Breast epithelium (tissue), 4 donors: ENCODE results near the gene YJEFN3. TPM values are rescaled to one million over a fixed set of nuclear protein-coding genes. Genes with fewer than 3 reads are reported as not detected.
A peak's percentile ranks its signal among the peaks of the same experiment; 100 is the strongest.

Experiments
- DNase-seq, 2 donors: peaks; one replicate each; pipeline ENCODE4 v3.0.0-alpha.2; 2019; ENCODE audit warnings: low spot score in 2 of 2
- H3K27ac ChIP-seq, 2 donors: fragments of 200-600 bp; sonication (generic) in 1 of 2; one replicate each; pipeline ENCODE4 v1.5.1; 2016 to 2019; ENCODE audit warnings: mild to moderate bottlenecking in 1 of 2
- H3K27me3 ChIP-seq, 2 donors: fragments of 200-600 bp; sonication (generic) in 1 of 2; one replicate each; pipeline versions ENCODE4 v1.5.1 to v1.6.0; 2017 to 2019; ENCODE audit warnings: control low read depth in 1 of 2, mild to moderate bottlenecking in 1 of 2
- H3K36me3 ChIP-seq: fragments of 200-600 bp; one replicate; pipeline ENCODE4 v1.5.1; 2019
- H3K4me1 ChIP-seq, 2 donors: fragments of 200-600 bp; sonication (generic); one replicate each; pipeline ENCODE4 v1.5.1; 2016 to 2019; ENCODE audit warnings: control low read depth in 1 of 2
- H3K4me3 ChIP-seq, 3 donors: fragments of 200-600 bp; sonication (generic); 1 replicate in 2 of 3; 2 replicates in 1 of 3; pipeline ENCODE4 v1.5.1; 2016 to 2019; ENCODE audit warnings: mild to moderate bottlenecking in 3 of 3, moderate library complexity in 2 of 3
- H3K9me3 ChIP-seq, 2 donors: fragments of 200-600 bp; sonication (generic) in 1 of 2; one replicate each; pipeline ENCODE4 v1.5.1; 2016 to 2019; ENCODE audit warnings: control low read depth in 1 of 2
- CTCF ChIP-seq, 3 donors: fragments of 450-650 bp; IDR thresholded peaks; one replicate each; pipeline ENCODE4 v1.5.1; 2016 to 2017; ENCODE audit warnings: antibody characterized with exemption in 3 of 3, mild to moderate bottlenecking in 3 of 3, moderate library complexity in 3 of 3
- POLR2A ChIP-seq: fragments of 450-650 bp; IDR thresholded peaks from one replicate; pipeline ENCODE4 v1.6.1; 2016; ENCODE audit warnings: antibody characterized with exemption, mild to moderate bottlenecking, moderate library complexity
- POLR2AphosphoS5 ChIP-seq, 3 donors: sonication (generic); formaldehyde crosslinking; IDR thresholded peaks; one replicate each; pipeline ENCODE4 v1.6.1; 2017; ENCODE audit warnings: antibody characterized with exemption in 3 of 3
- intact Hi-C: fragments of 100-400 bp; cut with DNase I; formaldehyde crosslinking; loops from one replicate; pipeline ENCODE4 v1.15.1; 2023; ENCODE audit warnings: low total_unique reads
- total RNA-seq, 3 donors: library from RNA; depleted of rRNA; stranded (reverse); fragments of >200 nt; gene quantifications; one replicate each; pipeline ENCODE4 v1.1.0, GENCODE V29; 2016

The YJEFN3 gene
- total RNA-seq, 3 donors from 2014 or later, result 0.88 to 2.0 (median 1.3) TPM

- Histone ChIP-seq H3K4me1 (peaks cover 0 to 7% of the 10 kb centered on the region in 2 donors), H3K27ac (no peak overlapping the region), H3K27me3 (no peaks in the 10 kb centered on the region), H3K36me3 (no peaks in the 10 kb centered on the region), H3K4me3 (no peak overlapping the region), H3K9me3 (peaks cover 0 to 5% of the 10 kb centered on the region in 2 donors)
- DNase-seq, result no peak
- TF ChIP-seq POLR2AphosphoS5 (IDR thresholded peaks at IDR 0.05) (no peak), CTCF (IDR thresholded peaks at IDR 0.05) (no peak), POLR2A (no peak)
- intact Hi-C loops, result no loop called here
Measured at GRCh38 chr19:19543101-19543500, 14.4 kb downstream of the YJEFN3 start.

- intact Hi-C loops, result no loop called here
- H3K4me1 ChIP-seq, result peaks cover 0 to 7% of the 10 kb centered on the region in 2 donors
- no peak overlapping the region for H3K4me3 ChIP-seq
- no peaks in the 10 kb centered on the region for H3K27me3 ChIP-seq
- no peaks in the 10 kb centered on the region for H3K36me3 ChIP-seq
- no peak for DNase-seq
- H3K9me3 ChIP-seq, result peaks cover 0 to 5% of the 10 kb centered on the region in 2 donors
- no peak for TF ChIP-seq POLR2AphosphoS5 (IDR thresholded peaks at IDR 0.05)
- H3K27ac ChIP-seq, result no peak overlapping the region
Measured at GRCh38 chr19:19543640-19544039, 14.9 kb downstream of the YJEFN3 start.

- Histone ChIP-seq H3K4me3 (no peak overlapping the region), H3K36me3 (no peaks in the 10 kb centered on the region), H3K27ac (no peak overlapping the region), H3K27me3 (peaks cover 0 to 2% of the 10 kb centered on the region in 2 donors), H3K4me1 (peaks cover 0 to 7% of the 10 kb centered on the region in 2 donors), H3K9me3 (peaks cover 0 to 5% of the 10 kb centered on the region in 2 donors)
- no peak for TF ChIP-seq CTCF (IDR thresholded peaks at IDR 0.05)
- TF ChIP-seq POLR2A, result no peak
- no peak for TF ChIP-seq POLR2AphosphoS5 (IDR thresholded peaks at IDR 0.05)
- intact Hi-C loops, result no loop called here
- no peak for DNase-seq
Measured at GRCh38 chr19:19544257-19544953, 15.7 kb downstream of the YJEFN3 start.

GRCh38 chr19:19544954-19545591 is 16.4 kb downstream of the YJEFN3 start:
- H3K4me3 ChIP-seq, result no peak overlapping the region
- H3K4me1 ChIP-seq, result peaks cover 0 to 7% of the 10 kb centered on the region in 2 donors
- H3K27me3 ChIP-seq, result peaks cover 0 to 3% of the 10 kb centered on the region in 2 donors
- no peak for TF ChIP-seq POLR2AphosphoS5 (IDR thresholded peaks at IDR 0.05)
- intact Hi-C loops, result no loop called here
- no peak overlapping the region for H3K27ac ChIP-seq
- no peak for DNase-seq
- peaks cover 0 to 4% of the 10 kb centered on the region in 2 donors for H3K9me3 ChIP-seq
- no peaks in the 10 kb centered on the region for H3K36me3 ChIP-seq

GRCh38 chr19:19545707-19546106 is 17.0 kb downstream of the YJEFN3 start:
- intact Hi-C loops, result no loop called here
- Histone ChIP-seq H3K27me3 (peaks cover 0 to 3% of the 10 kb centered on the region in 2 donors), H3K9me3 (no peaks in the 10 kb centered on the region), H3K4me3 (no peak overlapping the region), H3K36me3 (no peaks in the 10 kb centered on the region), H3K4me1 (peaks cover 0 to 7% of the 10 kb centered on the region in 2 donors), H3K27ac (no peak overlapping the region)
- no peak for TF ChIP-seq CTCF (IDR thresholded peaks at IDR 0.05)
- TF ChIP-seq POLR2A, result no peak
- TF ChIP-seq POLR2AphosphoS5 (IDR thresholded peaks at IDR 0.05), result no peak
- no peak for DNase-seq

GRCh38 chr19:19546751-19547162 is 18.0 kb downstream of the YJEFN3 start:
- peaks cover 0 to 3% of the 10 kb centered on the region in 2 donors for H3K27me3 ChIP-seq
- H3K36me3 ChIP-seq, result no peaks in the 10 kb centered on the region
- no peaks in the 10 kb centered on the region for H3K4me1 ChIP-seq
- peak overlapping the region in 1 of 3 donors; percentile 39 for H3K4me3 ChIP-seq
- TF ChIP-seq POLR2AphosphoS5 (IDR thresholded peaks at IDR 0.05), result no peak
- no peak for TF ChIP-seq CTCF (IDR thresholded peaks at IDR 0.05)
- TF ChIP-seq POLR2A, result no peak
- no peak for DNase-seq
- no peaks in the 10 kb centered on the region for H3K9me3 ChIP-seq
- H3K27ac ChIP-seq, result no peak overlapping the region
- intact Hi-C loops, result no loop called here
